Vagina (tissue), 2 donors: ENCODE measurements around the gene SUN5. TPM values are rescaled to one million over a fixed set of nuclear protein-coding genes. Genes with fewer than 3 reads are reported as not detected.

Source experiments
- DNase-seq, 2 donors: peaks; one replicate each; pipeline ENCODE4 v3.0.0-alpha.2; 2017; ENCODE audit errors: extremely low spot score in 2 of 2
- H3K27ac ChIP-seq: fragments of 200-600 bp; sonication (generic); one replicate; pipeline ENCODE4 v1.5.1; 2019
- H3K27me3 ChIP-seq: fragments of 200-600 bp; sonication (generic); one replicate; pipeline ENCODE4 v1.5.1; 2019
- H3K36me3 ChIP-seq, 2 donors: fragments of 200-600 bp; sonication (generic); one replicate each; pipeline ENCODE4 v1.5.1; 2017 to 2019
- H3K4me1 ChIP-seq: fragments of 200-600 bp; sonication (generic); one replicate; pipeline ENCODE4 v1.5.1; 2019
- H3K4me3 ChIP-seq, 2 donors: fragments of 200-600 bp; sonication (generic); 1 replicate in 1 of 2; 2 replicates in 1 of 2; pipeline ENCODE4 v1.5.1; 2016 to 2019
- H3K9me3 ChIP-seq: fragments of 200-600 bp; sonication (generic); one replicate; pipeline ENCODE4 v1.5.1; 2019
- CTCF ChIP-seq, 3 experiments: fragments of 450-650 bp in 2 of 3; fragments of 200-600 bp in 1 of 3; sonication (generic) in 1 of 3; IDR thresholded peaks; one replicate each; pipeline ENCODE4 v1.5.1; 2017 to 2019; ENCODE audit warnings: antibody characterized with exemption in 3 of 3, mild to moderate bottlenecking in 2 of 3, moderate library complexity in 2 of 3
- POLR2A ChIP-seq, 2 donors: fragments of 450-650 bp; IDR thresholded peaks; one replicate each; pipeline ENCODE4 v1.6.1; 2017; ENCODE audit warnings: antibody characterized with exemption in 2 of 2, mild to moderate bottlenecking in 2 of 2, moderate library complexity in 2 of 2
- POLR2AphosphoS5 ChIP-seq, 2 donors: sonication (generic); formaldehyde crosslinking; IDR thresholded peaks; one replicate each; pipeline ENCODE4 v1.9.0; 2017; ENCODE audit warnings: antibody characterized with exemption in 2 of 2, mild to moderate bottlenecking in 2 of 2, low read depth in 1 of 2; ENCODE audit not compliant: insufficient read depth in 1 of 2
- intact Hi-C: fragments of 100-400 bp; cut with DNase I; formaldehyde crosslinking; loops from one replicate; pipeline ENCODE4 v1.15.1; 2023
- total RNA-seq: library from RNA; depleted of rRNA; stranded (reverse); fragments of >200 nt; gene quantifications from one replicate; pipeline ENCODE4 v1.2.3, GENCODE V29; 2016

SUN5 gene
- total RNA-seq, 1 donor from 2014 or later = not detected

- Histone ChIP-seq H3K4me1 (no peaks in the 10 kb centered on the region), H3K36me3 (no peaks in the 10 kb centered on the region), H3K27me3 (no peaks in the 10 kb centered on the region), H3K27ac (no peak overlapping the region), H3K4me3 (no peak overlapping the region), H3K9me3 (no peaks in the 10 kb centered on the region)
- intact Hi-C loops = no loop called here
- no peak for TF ChIP-seq POLR2AphosphoS5 (IDR thresholded peaks at IDR 0.05; ENCODE audit: insufficient read depth in 1 of 2, low read depth in 1 of 2)
- no peak for TF ChIP-seq POLR2A (IDR thresholded peaks at IDR 0.05)
- TF ChIP-seq CTCF (IDR thresholded peaks at IDR 0.05) = no peak
- DNase-seq = no peak
Measured at GRCh38 chr20:32979201-32979998, 24.8 kb downstream of the SUN5 start.

GRCh38 chr20:32978009-32978335 lies 26.3 kb downstream of the SUN5 start:
- no peak for TF ChIP-seq CTCF (IDR thresholded peaks at IDR 0.05)
- no peak for TF ChIP-seq POLR2AphosphoS5 (IDR thresholded peaks at IDR 0.05; ENCODE audit: insufficient read depth in 1 of 2, low read depth in 1 of 2)
- no peak for TF ChIP-seq POLR2A (IDR thresholded peaks at IDR 0.05)
- no peak overlapping the region for H3K4me3 ChIP-seq
- no peaks in the 10 kb centered on the region for H3K4me1 ChIP-seq
- no peak overlapping the region for H3K27ac ChIP-seq
- intact Hi-C loops = no loop called here
- no peaks in the 10 kb centered on the region for H3K27me3 ChIP-seq
- no peaks in the 10 kb centered on the region for H3K9me3 ChIP-seq
- no peaks in the 10 kb centered on the region for H3K36me3 ChIP-seq
- no peak for DNase-seq

GRCh38 chr20:32977281-32978008 lies 26.8 kb downstream of the SUN5 start:
- DNase-seq = no peak

GRCh38 chr20:32976746-32977145 lies 27.5 kb downstream of the SUN5 start:
- no peak for DNase-seq
- no peak for TF ChIP-seq CTCF (IDR thresholded peaks at IDR 0.05)
- H3K4me3 ChIP-seq = no peak overlapping the region

More at GRCh38 chr20:32977281-32978008, 26.8 kb downstream of the SUN5 start:
- no peaks in the 10 kb centered on the region for H3K4me1 ChIP-seq
- H3K27me3 ChIP-seq = no peaks in the 10 kb centered on the region
- TF ChIP-seq CTCF (IDR thresholded peaks at IDR 0.05) = no peak
- TF ChIP-seq POLR2AphosphoS5 (IDR thresholded peaks at IDR 0.05; ENCODE audit: insufficient read depth in 1 of 2, low read depth in 1 of 2) = no peak
- TF ChIP-seq POLR2A (IDR thresholded peaks at IDR 0.05) = no peak
- no peak overlapping the region for H3K4me3 ChIP-seq
- no peaks in the 10 kb centered on the region for H3K36me3 ChIP-seq
- H3K9me3 ChIP-seq = no peaks in the 10 kb centered on the region
- intact Hi-C loops = no loop called here
- no peak overlapping the region for H3K27ac ChIP-seq

More at GRCh38 chr20:32976746-32977145, 27.5 kb downstream of the SUN5 start:
- Histone ChIP-seq H3K9me3 (no peaks in the 10 kb centered on the region), H3K36me3 (no peaks in the 10 kb centered on the region), H3K4me1 (no peaks in the 10 kb centered on the region), H3K27ac (no peak overlapping the region), H3K27me3 (no peaks in the 10 kb centered on the region)
- intact Hi-C loops = no loop called here
